Measurements from ENCODE around the gene CYP4F11.
A peak's percentile ranks its signal among the peaks of the same experiment; 100 is the strongest.
"Not testable (repeated sequence)": the region's sequence is repeated elsewhere in the genome, so short reads cannot be mapped to it uniquely, and the experiment has no call there.

CYP4F11 gene, protein sequence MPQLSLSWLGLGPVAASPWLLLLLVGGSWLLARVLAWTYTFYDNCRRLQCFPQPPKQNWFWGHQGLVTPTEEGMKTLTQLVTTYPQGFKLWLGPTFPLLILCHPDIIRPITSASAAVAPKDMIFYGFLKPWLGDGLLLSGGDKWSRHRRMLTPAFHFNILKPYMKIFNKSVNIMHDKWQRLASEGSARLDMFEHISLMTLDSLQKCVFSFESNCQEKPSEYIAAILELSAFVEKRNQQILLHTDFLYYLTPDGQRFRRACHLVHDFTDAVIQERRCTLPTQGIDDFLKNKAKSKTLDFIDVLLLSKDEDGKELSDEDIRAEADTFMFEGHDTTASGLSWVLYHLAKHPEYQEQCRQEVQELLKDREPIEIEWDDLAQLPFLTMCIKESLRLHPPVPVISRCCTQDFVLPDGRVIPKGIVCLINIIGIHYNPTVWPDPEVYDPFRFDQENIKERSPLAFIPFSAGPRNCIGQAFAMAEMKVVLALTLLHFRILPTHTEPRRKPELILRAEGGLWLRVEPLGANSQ

DNA sequence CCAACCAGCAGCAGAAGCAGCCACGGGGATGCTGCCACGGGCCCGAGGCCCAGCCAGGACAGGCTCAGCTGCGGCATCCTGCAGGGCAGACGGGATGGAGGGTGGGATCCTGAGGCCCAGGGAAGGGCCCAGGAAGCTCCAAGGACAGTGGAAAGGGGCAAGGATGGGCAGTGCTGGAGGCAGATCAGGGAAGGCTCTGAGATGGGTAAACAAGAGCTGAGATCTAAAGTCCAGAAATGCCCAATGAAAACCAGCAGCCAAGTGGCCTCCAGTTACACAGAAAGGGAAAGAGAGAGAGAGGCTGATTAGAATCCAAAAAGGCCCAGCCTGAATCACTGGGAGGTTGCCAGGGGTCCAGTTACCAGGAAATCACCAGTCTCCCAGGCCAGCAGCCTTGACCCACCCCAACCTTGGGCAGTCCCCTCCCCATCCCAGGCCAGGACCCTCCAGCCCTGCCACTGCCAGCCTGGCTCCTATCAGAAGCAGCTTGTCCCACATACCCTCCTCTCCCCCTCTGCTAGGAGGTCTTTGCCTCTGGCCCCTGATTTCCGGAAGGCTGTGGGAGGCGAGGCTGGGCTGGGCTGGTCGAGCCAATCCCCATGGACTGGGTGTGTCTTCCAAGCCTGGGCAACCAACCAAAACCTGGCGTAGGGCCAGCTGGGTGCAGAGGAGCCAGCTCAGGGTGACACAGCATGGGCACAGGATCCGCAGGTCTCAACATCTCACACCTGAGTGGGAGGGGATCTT lies at the start of gene CYP4F11:
TSS of gene CYP4F11 (minus strand) at position 198 of the 747 bp plus-strand sequence. CDS start at position 77, 121 bp downstream.
- ATAC-seq: no peak

DNA sequence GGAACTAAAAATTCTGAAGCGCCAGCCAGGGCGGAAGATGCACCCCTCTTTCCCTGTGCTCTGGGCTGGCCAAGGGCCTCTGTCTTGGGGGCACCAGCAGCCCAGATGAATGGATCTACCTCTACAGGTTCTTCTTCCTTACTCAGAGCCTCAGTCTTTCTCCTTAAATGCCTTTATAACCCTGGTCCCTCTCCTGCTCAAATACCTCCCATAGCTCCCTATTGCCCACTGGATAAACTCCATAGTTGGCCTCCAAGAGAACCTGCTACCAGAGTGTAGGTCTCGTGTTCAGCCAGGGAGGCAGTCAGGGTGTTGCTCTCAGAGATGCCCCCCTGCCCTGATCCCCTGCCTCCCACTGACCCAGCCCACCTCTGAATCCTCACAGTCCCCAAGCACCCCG lies 45.0 kb upstream of the CYP4F11 start:
- ATAC-seq: no peak

DNA sequence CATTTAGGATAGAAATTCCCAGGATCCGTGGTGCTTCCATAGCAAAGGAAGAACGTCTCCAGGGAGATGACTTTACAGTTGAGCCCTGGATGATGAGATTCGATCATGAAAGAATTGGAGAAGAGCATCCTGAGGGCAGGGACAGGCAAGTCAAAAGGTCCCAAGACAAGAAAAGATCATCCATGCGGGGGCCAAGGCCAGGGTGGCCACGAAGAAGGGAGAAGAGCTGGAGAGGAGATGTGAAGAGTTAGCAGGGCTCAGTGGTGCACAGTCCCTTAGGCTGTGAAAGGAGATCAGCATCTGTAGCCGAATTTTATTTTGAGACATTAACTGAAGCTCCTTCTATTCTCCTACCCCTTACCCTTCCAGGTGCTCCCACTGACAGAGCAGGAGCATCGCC lies 43.4 kb upstream of the CYP4F11 start:
- no peak for ATAC-seq

DNA sequence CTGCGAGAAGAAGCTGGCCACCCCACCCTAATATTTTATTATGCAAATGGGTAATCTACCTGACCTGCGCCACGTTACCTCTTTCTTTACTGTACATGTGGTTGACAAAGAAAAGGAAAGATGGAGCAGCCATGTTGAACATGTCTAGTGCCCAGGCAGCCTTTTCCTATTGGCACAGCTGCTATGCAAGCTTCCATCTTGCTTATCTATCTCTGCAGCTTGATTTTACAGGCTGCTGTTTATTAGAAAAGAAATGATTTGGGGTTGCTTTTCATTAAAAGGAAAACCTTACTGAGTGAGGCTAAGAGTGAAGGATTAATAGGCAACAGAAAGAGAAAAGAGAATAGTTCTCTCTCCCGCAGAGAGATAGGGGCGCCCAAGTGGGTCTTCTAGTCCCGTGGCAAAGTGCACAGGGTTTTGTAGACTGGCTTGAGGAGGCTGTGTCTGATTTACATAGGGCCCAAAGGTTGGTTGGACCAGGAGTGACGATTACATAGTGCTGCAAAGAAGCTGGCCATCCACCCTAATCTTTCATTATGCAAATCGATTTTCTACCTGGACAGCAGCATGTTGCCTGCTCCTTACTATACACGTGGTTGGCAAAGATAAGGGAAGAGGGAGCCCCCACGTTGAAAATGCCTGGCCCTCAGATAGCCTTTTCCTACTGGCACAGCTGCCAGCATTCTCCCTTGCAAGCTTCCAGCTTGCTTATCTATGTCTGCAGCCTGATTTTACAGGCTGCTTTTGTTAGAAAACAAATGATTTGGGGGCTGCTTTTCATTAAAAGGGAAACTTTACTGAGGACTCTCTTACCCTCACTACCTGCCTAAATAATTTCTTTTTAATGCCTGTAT lies 42.7 kb upstream of the CYP4F11 start:
- no peak for ATAC-seq

DNA sequence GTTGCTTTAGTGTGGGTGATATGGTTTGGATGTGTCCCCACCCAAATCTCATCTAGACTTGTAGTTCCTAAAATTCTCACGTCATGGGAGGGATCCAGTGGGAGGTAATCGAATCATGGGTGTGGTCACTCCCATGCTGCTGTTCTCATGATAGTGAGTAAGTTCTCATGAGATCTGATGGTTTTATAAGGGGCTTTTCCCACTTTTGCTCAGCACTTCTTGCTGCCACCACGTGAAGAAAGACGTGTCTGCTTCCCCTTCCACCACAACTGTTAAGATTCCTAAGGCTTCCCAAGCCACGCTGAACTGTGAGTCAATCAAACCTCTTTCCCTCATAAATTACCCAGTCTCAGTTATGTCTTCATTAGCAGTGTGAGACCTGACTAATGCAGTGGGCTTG lies 40.5 kb upstream of the CYP4F11 start:
- ATAC-seq: no peak

DNA sequence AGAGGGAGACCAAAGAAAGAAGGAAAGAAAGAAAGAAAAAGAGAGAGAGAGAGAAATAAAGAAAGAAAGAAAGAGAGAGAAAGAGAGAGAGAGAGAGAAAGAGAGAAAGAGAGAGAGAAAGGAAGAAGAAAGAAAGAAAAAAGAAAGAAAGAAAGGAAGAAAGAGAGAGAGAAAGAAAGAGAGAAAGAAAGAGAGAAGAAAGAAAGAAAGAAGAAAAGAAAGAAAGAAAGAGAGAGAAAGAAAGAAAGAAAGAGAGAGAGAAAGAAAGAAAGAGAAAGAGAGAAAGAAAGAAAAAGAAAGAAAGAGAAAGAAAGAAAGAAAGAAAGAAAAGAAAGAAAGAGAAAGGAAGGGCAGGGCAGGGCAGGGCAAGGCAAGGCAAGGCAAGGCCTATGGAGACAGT lies 37.7 kb upstream of the CYP4F11 start:
- ATAC-seq: not testable (repeated sequence)

DNA sequence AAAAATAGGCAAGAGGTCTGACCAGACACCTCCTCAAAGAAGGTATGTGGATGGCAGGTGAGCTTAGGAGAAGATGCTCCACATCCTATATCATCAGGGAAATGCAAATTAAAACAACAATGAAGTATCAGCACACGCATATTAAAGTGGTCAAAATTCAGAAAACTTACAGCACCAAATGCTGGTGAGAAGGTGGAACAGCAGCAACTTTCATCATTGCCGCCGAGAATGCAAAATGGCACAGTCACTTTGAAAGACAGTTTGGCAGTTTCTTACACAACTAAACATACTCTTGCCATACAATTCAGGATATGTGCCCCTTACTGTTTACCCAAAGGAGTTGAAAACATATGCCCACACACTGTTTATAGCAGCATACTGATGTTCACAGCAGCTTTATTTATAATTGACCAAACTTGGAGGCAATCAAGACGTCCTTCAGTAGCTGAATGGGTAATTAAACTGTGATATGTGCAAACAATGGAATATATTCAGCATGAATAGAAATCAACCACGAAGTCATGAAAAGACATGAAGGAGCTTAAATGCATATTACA lies 37.0 kb upstream of the CYP4F11 start:
- ATAC-seq: no peak

DNA sequence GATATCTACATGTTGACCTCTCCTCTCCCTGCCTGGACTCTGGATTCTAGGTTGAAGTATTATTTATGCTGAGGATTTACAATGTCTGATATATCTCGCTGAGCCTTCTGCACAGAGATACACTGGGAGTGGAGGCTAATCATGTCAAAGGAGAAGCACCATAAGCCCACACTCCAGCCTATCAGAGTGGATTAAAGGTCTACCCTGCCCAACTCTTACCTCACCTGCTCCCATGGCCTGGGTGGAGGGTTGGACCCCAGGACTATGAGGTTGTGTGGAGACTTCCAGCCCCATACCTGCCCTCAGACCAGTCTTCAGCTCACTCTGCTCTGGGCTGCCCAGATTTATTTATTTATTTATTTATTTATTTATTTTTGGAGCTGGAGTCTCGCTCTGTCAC lies 29.9 kb upstream of the CYP4F11 start:
- no peak for ATAC-seq

DNA sequence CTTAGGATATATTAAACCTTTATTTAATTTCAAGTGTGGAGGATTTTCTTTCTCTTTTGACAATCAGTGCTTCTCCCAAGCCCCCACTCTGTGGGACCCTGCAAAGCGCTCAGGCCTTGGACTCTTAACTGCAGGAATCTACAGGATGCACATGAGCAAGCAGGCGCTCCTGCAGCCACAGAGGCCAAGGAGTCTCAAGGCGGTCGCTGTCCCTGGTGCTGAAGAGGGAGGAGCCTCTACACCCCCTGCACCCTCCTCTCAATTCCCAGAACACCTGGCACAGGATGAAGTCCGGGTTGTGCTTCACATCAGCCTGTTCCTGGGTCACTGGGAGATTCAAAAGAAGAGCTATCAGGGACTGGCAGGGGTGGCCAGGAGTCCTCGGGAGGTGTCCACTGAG lies 28.0 kb upstream of the CYP4F11 start:
- ATAC-seq: no peak

DNA sequence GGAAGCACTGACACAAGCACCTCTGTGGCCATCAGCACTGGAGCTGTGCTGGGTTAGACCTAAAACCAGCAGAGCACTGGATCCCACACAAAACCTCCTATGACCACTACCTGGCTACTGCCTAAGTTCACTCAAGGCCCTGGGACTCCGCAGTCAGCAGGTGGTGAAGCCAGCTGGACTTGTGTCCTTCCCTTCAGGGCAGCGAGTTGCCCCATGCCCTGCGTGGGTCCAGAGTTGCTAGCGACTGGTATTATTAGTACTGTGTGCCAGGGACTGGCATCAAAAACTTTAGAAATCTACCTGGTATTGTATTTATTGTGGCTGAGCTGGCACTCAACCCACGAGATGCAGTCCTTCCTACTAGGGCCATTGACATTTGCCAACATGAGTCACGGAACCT lies 20.5 kb upstream of the CYP4F11 start:
- no peak for ATAC-seq

DNA sequence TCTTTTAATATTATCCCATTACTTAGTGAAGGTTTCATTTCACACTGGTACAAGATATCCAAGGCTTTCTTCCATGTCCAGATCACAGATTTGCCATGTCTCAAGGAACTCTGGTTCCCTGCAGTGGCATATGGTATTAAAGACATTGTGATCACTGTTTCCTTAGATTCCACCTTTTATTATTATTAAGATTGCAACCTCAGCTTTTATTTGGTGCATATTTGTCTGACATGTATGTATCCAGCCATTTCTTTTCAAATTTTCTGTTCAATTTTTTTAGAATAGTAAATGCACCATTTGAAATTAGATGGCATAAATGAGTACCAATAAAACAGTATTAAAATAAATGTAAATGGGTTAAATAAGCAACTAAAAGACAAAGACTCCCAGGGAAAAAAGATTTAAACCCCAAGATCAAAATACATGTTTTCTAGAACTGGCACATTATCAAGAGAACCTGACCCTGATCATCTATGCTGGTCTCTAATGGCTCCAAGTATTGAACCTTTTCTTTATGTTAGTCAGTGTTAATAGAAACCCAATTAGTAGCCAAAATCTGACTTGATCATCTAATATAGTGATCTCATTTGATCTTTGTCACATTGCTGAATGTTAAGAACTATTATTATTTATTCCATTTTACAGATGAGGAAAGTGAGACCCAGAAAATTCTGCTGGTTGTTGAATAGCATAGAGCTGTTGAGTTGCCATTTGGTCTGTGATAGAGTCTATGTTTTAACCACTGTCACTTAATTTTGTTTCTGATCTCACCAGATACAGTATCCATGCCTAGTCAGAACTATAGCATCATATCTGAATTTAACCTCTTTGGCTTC lies 14.1 kb upstream of the CYP4F11 start, which contains the start of gene OR10H4:
TSS of gene OR10H4 (plus strand) at position 786 of the 836 bp plus-strand sequence. CDS start at position 786, 0 bp downstream.
- no peak for ATAC-seq

DNA sequence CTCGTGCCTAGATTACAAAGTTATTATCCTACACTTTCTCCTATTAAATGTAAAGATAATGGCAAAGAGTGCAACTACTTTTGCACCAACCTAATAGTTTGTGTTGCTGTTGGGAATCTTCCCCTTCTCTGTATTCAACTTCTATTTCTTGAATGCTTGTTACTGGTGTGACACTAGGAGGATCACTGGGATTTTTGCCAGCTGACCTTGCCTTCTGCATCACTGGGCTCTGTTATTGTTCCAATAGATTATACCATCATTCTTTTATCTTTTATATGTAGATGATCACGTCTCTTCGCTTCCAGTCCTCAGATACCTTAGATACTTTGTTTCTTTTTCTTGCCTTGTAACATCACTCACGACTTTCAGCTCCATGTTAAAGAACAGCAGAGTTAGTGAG lies 11.0 kb upstream of the CYP4F11 start:
- no peak for ATAC-seq

DNA sequence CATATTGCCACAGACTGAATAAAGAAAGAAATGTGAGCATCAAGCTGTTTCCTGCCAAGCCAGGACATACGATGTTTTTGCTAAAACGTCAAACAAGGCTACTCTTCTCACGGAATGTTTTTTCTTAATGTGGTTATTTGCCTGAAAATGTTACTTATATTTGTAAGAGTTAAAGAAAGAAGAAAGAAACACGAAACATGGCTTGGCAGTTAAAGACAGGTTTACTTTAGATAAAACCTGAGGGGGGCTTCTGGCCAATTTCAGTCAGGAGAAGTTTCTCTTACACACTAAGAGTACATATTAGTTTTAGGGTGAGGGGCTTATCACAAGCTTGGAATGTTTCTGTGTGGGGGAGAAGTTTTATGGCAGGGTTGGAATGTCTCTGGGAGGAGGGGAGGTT lies 10.1 kb upstream of the CYP4F11 start:
- no peak for ATAC-seq

DNA sequence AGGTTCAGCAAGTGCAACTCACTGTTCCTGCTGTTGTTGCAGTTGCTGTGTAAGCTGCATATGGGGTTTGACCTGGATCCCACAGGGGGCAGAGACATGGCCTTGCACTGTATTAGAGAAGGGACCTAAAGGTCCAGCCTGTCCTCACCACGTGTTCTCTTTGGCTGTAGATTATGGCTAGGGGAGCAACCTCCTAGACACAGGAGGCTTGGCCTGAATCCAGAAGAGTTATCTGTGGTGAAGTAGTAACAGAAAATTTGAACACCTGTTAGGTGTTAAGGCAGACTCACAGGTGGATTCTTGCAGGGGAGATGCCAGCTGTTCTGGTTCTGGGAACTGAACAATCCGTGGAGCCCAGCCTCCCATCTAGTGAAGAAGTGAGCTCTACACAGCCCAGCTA lies 3.4 kb upstream of the CYP4F11 start:
- no peak for ATAC-seq

DNA sequence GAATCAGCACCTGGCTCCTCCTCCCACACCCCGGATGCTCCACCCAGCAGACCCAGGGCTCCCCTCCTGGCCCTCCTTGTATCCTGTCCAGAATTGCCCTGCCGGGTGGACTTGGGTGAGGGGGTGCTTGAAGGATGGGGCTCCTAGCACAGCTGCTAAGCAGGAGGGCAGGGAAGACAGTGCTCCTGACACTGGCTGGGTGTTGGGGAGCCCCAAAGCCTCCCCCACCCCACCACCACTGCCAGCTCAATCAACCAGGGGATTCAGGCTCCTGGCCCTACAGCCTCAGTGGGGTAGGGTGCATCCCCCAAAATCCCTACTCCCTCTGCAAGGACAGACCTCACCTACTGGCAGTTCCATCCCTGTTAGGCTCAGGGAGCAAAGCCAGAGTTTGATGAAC lies 2.6 kb upstream of the CYP4F11 start:
- ATAC-seq: no peak

DNA sequence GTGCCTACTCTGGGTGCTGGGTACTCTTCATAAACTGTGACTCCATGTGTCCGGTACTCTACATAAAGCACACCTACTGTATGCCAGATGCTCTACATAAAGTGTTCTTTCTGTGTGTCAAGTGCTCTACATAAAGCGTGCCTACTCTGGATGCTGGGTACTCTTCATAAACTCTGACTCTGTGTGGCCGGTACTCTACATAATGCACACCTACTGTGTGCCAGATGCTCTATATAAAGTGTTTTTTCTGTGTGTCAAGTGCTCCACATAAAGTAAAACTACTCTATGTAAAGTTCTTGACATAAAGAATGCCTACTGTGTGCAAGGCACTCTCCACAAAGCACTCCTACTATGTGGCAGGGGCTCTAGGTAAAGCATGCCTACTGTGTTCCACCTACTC lies 1.8 kb upstream of the CYP4F11 start:
- ATAC-seq: no peak

DNA sequence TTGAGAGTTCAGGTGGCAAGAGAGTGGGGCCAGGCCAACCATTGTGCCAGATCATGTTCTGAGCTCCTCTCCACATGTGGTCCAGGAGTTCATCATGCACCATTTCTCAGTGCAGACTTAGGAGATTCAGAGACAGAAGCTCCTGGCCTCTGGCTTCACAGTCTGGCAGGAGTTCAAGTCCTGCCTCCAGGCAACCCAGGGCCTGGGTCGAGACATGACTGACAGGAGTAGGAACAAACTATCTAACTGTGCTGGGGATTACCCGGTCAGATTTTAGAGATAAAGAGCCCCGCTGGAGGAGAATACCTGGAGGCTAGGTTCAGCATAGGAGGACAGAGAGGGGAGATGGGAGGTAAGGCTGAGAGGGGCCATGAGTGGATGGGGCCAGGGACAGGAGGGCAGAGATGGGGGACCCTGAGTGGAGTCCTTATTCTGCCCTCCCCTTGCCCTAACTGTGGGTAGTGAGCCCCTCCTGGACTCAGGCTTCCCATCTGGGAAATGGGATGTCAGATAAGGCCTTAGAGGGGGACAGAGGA lies 906 bp upstream of the CYP4F11 start:
- ATAC-seq: no peak

DNA sequence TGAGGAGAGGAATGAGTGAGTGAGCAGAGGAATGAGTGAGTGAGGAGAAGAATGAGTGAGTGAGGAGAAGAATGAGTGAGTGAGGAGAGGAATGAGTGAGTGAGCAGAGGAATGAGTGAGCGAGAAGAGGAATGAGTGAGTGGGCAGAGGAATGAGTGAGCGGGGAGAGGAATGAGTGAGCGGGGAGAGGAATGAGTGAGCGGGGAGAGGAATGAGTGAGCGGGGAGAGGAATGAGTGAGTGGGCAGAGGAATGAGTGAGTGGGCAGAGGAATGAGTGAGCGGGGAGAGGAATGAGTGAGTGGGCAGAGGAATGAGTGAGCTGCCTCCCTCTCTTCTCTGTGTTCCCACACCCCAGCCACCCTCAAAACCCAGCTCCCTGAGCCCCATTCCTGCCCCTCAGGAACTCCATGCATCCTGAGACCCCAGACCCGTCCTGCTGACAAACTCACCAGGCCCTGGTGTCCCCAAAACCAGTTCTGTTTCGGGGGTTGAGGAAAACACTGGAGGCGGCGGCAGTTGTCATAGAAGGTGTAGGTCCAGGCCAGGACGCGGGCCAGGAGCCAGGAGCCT lies 483 bp downstream of the CYP4F11 start:
- peak in 1 of 2 donors; percentile 13 for ATAC-seq

DNA sequence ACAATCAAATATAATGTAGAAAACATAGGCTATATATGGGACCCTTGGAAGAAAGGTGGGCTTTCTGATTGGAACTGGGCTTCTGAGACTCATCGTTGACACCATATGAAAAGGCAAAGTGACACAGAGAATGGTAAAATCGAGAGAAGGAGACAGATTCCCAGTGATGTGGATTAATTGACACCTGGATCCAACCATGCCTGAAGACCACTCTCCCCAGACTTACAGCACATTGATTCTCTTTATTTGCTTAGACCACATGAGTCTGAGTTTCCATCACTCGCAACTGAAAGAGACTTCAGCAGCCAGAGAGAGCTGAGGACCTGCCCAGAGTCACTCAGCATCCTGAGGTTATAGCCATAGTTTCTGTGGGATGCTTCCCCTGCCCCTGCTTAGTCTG lies 6.0 kb downstream of the CYP4F11 start:
- ATAC-seq: no peak

DNA sequence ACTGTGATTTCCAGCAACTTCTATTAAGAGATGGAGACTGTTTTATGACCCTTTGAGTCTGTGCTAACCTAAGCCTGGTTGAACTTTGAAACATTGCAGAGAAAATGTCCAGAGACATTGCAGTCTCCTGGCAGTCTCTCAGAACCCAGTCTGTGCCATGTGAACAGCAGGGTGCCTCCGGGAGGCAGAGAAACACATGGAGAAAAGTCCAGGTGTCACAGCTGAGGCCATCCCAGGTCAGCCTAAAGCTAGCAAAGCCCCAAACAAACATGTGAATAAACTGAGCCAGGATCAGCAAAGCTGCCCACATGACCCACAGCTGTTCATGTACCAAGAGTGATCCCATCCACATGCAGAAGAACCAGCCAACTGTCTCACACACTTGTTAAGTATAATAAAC lies 7.8 kb downstream of the CYP4F11 start:
- no peak for ATAC-seq

DNA sequence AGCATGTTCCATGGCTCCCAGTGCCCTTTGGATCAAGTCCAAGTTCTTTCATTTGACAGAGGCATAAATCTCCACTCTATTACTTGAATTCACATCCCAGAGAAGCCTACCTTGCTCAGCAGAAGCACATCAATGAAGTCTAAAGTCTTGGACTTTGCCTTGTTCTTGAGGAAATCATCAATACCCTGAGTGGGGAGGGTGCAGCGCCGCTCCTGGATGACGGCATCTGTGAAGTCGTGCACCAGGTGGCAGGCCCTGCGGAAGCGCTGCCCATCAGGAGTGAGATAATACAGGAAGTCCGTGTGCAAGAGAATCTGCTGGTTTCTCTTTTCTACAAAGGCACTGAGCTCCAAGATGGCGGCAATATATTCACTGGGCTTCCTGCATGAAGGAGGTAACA lies 10.6 kb downstream of the CYP4F11 start:
- ATAC-seq: no peak
